Rectal smooth muscle tissue (tissue), 1 donor: Measurements from ENCODE around the gene TIPARP.
A peak's percentile ranks its signal among the peaks of the same experiment; 100 is the strongest.

Source experiments
- H3K27ac ChIP-seq: one replicate; pipeline ENCODE4 v1.7.0; 2013; ENCODE audit warnings: low read depth, low read length, inconsistent platforms
- H3K27me3 ChIP-seq: one replicate; pipeline ENCODE4 v1.7.0; 2013; ENCODE audit warnings: low read length; ENCODE audit not compliant: control insufficient read depth, insufficient read depth
- H3K36me3 ChIP-seq: one replicate; pipeline ENCODE4 v1.7.0; 2013; ENCODE audit warnings: low read length; ENCODE audit not compliant: control insufficient read depth, insufficient read depth
- H3K4me1 ChIP-seq: one replicate; pipeline ENCODE4 v1.7.0; 2013; ENCODE audit warnings: low read length; ENCODE audit not compliant: control insufficient read depth, insufficient read depth
- H3K4me3 ChIP-seq: one replicate; pipeline ENCODE4 v1.7.0; 2013; ENCODE audit warnings: low read length
- H3K9ac ChIP-seq: one replicate; pipeline ENCODE4 v1.7.0; 2013; ENCODE audit warnings: low read length

Gene TIPARP

DNA sequence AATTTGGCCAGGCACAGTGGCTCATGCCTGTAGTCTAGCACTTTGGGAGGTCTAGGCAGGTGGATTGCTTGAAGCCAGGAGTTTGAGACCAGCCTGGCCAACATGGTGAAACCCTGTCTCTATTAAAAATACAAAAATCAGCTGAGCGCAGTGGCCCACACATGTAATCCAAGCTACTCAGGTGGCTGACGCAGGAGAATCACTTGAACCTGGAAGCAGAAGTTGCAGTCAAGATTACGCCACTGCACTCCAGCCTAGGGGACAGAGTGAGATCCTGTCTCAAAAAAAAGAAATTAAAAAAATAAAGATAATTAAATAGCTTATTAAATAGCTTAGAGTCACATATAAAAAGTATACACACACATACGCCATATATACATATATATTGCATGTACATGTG is 3.7 kb upstream of the TIPARP start:
- Histone ChIP-seq H3K36me3 (no peaks in the 10 kb centered on the region), H3K27me3 (no peaks in the 10 kb centered on the region), H3K4me1 (no peaks in the 10 kb centered on the region), H3K27ac (no peak overlapping the region), H3K9ac (no peak overlapping the region), H3K4me3 (no peak overlapping the region)

DNA sequence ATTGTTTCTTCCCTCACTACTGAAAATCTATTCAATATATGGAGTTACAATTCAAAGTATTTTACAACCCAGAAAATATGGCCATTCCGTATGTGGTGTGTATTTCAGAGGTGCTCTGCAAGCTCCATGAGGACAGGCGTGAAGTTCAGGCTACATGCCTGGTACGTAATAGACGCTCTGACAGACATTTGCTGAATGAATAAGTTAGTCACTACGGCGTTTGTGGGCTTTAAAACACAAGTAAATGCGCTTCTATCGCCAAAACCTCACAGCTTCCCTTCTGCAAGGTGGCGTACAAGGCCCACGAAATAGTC is 701 bp upstream of the TIPARP start:
- H3K27me3 ChIP-seq: no peaks in the 10 kb centered on the region
- H3K36me3 ChIP-seq: no peaks in the 10 kb centered on the region
- H3K27ac ChIP-seq: peak overlapping the region; percentile 96
- peaks cover 5% of the 10 kb centered on the region for H3K4me1 ChIP-seq
- peak overlapping the region; percentile 90 for H3K4me3 ChIP-seq
- H3K9ac ChIP-seq: peak overlapping the region; percentile 61

DNA sequence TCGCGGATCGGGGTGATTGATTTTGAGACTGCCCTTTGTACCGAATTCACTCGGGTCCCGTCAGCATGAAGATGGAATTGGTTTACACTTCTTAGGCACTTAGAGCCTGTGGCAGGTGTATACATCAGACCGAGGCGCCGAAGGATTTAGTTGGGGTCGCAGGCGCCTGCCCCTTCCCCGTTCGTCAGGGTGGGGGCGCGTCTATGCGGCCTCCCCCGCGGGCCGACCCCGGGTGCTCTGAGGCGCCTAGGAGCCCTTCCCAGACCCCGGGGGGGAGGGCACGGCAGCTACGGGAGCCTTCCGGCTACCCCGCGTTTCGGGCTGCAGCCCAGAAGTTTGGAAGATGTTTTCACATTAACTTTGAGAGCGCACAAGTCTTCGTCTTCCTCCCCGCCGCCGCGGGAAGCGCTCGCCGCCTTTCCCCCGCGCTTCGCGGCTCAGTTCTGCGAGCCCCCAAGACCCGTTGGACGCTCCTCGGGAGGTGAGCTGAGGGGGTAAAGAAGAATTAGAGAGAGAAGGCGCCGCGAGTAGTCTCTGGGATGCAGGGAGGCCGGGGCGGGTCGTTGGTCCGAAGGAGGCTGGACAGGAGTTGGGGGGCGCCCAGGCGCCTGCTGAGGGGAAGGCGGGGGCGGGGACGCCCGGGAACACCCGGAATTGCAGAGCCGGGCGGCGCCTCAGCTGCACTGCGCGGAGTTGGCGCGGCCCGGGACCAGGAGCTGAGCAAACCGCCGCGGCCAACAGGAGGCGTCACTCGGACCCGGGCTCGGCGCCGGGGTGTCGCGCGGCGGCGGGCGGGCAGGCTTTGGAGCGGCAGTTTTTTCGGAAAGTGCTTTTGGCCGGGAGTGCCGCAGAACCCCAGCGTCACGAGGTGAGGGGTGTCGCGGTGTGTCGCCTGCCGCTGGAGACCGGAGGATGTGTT is 780 bp downstream of the TIPARP start:
- peak overlapping the region; percentile 96 for H3K27ac ChIP-seq
- H3K4me3 ChIP-seq: peak overlapping the region; percentile 90
- no peaks in the 10 kb centered on the region for H3K27me3 ChIP-seq
- no peaks in the 10 kb centered on the region for H3K36me3 ChIP-seq
- H3K9ac ChIP-seq: peak overlapping the region; percentile 81
- peaks cover 5% of the 10 kb centered on the region for H3K4me1 ChIP-seq

DNA sequence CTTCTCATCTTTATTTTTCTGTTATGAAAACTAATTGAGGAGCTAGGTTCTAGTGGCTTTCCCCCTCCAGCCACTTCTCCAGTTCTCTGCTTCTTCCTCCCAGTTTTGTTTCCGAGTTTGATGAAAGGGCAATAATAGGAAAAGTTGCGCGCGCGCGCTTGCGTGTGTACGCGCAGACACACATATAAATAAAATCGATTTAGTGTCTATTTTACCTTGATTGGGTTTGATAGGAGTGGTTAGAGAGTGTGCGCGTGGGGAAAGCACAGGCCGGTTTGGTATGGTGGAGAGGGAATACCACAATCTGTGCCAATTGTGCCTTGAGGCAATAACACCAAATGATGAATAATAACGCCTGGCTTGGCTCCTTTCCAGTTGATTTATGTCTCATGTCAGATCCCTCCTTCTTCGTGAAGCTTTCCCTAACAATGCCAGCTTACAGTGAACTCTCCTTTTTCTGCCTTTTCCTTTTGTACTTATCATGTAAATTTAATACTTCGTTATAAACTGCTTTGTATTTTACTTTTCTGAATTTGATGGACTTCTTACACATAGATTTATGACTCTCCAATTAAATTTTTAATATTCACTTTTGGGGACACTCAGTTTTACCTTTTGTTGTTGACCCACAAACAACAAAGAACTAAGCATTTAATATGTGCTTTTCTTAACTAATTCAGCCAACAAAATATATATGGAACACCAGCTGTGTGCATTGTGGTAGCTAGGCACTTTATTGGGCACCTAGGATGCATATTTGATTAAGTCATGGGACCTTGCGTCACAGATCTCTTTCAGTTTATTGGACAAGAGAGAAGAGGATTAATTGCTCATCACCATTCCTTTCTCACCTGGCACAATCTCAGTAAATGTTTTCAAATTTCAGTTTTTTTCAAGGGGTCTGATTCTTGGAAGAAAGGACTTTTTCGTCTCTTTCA is 1.7 kb downstream of the TIPARP start:
- Histone ChIP-seq H3K27ac (peak overlapping the region; percentile 96), H3K4me1 (peaks cover 13% of the 10 kb centered on the region)

DNA sequence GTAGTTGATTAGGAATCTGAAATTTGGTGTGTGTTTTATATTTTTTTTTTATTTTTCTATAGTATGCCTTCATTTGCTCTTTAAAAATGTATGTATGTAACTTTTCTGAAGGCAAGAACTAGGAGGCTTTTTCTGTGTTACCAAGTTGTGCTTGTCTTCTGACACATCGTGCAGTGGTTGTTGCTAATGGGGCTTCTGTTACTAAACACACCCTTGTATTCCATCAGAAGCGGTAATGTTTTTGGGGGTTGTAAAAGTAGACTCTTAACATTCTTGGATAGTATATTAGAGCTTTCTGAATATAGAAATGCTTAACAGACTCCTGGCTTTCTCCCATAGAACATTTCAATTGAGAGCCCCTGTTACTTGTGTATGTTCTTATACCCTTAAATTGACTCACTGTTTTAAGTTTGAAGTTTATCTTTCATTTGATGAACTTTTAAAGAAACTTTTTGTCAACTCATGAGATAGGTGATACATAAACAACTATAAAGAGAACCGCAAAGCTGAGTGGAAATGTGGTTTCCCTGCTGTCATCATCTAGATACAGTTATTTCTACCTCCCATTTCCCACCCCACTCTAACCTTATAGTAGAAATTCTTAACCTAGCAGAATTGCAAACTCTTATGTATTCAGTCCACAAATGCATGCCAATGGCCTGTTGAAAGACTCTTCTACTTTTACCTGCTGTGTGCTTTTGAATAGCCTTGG is 2.5 kb downstream of the TIPARP start:
- H3K27me3 ChIP-seq: no peaks in the 10 kb centered on the region
- H3K4me3 ChIP-seq: no peak overlapping the region
- H3K4me1 ChIP-seq: peaks cover 18% of the 10 kb centered on the region
- no peaks in the 10 kb centered on the region for H3K36me3 ChIP-seq
- no peak overlapping the region for H3K9ac ChIP-seq
- no peak overlapping the region for H3K27ac ChIP-seq

More for the DNA sequence above, 1.7 kb downstream of the TIPARP start:
- no peaks in the 10 kb centered on the region for H3K27me3 ChIP-seq
- no peaks in the 10 kb centered on the region for H3K36me3 ChIP-seq
- H3K4me3 ChIP-seq: peak overlapping the region; percentile 90
- peak overlapping the region; percentile 81 for H3K9ac ChIP-seq

DNA sequence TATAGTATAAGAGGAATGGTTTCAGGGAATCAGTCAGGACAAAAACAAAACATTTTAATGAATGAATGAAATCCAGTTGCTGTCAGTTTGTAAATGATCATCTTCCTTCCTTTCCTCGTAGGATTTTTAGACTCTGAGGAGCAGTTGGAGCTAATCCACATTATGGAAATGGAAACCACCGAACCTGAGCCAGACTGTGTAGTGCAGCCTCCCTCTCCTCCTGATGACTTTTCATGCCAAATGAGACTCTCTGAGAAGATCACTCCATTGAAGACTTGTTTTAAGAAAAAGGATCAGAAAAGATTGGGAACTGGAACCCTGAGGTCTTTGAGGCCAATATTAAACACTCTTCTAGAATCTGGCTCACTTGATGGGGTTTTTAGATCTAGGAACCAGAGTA is 3.1 kb downstream of the TIPARP start:
- H3K9ac ChIP-seq: no peak overlapping the region
- H3K4me3 ChIP-seq: no peak overlapping the region
- no peaks in the 10 kb centered on the region for H3K36me3 ChIP-seq
- H3K27me3 ChIP-seq: no peaks in the 10 kb centered on the region
- H3K27ac ChIP-seq: no peak overlapping the region
- H3K4me1 ChIP-seq: peaks cover 24% of the 10 kb centered on the region

DNA sequence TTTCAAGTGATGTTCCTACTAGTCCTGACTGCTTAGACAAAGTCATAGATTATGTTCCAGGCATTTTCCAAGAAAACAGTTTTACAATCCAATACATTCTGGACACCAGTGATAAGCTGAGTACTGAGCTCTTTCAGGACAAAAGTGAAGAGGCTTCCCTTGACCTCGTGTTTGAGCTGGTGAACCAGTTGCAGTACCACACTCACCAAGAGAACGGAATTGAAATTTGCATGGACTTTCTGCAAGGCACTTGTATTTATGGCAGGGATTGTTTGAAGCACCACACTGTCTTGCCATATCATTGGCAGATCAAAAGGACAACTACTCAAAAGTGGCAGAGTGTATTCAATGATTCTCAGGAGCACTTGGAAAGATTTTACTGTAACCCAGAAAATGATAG is 3.8 kb downstream of the TIPARP start:
- no peaks in the 10 kb centered on the region for H3K36me3 ChIP-seq
- no peaks in the 10 kb centered on the region for H3K27me3 ChIP-seq
- H3K4me1 ChIP-seq: peaks cover 28% of the 10 kb centered on the region
- no peak overlapping the region for H3K27ac ChIP-seq
- no peak overlapping the region for H3K9ac ChIP-seq
- no peak overlapping the region for H3K4me3 ChIP-seq

DNA sequence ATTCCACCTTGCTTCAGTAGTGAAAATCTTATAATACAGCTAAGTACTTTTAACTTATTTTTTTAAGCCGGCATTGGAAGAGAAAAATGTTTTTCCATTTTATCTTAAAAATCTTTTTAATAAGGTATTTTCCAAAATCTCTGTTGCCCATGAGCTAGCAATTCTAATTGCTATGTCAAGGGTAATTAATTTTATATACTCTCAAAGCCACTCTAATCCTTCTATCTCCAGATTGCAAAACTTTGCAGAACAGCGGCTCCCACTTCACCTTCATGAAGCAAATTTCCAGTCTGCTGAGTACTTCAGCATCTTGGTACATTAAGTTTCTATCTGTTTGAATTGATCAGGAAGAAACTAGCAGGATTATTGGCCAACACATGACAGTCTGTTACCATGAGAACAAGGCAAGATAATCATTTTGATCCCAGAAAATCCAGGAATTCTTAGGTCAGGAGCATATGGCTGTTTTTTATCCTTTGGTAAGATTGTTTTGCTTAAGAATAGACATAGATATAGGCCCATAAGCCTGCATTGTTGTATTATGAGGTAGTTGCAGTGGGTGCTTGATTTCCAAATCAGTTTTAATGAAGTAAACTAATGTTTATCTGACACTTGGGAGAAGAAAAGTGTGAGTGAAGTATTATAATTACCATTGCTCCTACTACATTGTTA is 6.0 kb downstream of the TIPARP start:
- Histone ChIP-seq H3K27ac (peak overlapping the region; percentile 11), H3K9ac (no peak overlapping the region), H3K4me1 (peaks cover 32% of the 10 kb centered on the region), H3K4me3 (no peak overlapping the region), H3K36me3 (no peaks in the 10 kb centered on the region), H3K27me3 (no peaks in the 10 kb centered on the region)

DNA sequence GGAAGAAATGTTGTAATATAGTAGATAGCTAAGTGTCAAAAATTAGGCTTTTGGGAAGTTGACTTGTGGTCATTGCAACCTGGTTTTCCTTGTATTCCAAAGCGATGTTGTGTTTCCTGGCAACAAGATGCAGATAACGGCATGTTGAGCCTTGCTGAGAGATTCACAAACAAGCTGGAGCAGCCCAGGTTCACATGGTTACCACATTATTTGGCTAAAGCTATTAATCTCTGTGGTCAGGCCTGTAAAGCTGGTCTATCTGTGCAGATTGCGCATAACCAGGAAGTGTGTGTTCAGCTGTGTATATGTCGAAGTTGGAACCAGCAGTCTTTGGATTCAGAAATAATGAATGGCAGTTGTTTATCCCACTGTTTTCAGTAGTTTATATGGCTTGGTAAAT is 6.6 kb downstream of the TIPARP start:
- Histone ChIP-seq H3K36me3 (no peaks in the 10 kb centered on the region), H3K9ac (no peak overlapping the region), H3K27ac (peak overlapping the region; percentile 11), H3K27me3 (no peaks in the 10 kb centered on the region), H3K4me1 (peaks cover 37% of the 10 kb centered on the region), H3K4me3 (no peak overlapping the region)

DNA sequence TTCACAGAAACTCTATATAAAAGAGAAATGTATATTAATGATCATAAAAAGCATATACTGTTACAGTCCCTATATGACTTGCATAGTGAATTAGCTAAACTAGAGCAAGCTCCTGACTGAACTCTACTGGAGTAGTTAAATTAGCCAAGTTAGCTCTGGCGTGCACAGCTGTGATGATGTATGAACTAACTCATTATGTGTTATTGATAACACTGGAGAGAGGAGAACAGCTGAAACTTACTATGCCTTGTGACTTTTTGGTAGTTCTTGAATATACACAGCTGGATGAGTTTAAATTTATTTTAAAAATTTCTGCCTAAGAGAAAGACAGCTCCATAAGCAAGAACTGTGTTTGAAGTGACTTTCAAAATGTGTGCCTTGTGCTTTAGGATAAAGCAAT is 8.1 kb downstream of the TIPARP start:
- Histone ChIP-seq H3K4me1 (peaks cover 34% of the 10 kb centered on the region), H3K36me3 (no peaks in the 10 kb centered on the region), H3K27me3 (no peaks in the 10 kb centered on the region), H3K27ac (no peak overlapping the region), H3K4me3 (no peak overlapping the region), H3K9ac (no peak overlapping the region)

DNA sequence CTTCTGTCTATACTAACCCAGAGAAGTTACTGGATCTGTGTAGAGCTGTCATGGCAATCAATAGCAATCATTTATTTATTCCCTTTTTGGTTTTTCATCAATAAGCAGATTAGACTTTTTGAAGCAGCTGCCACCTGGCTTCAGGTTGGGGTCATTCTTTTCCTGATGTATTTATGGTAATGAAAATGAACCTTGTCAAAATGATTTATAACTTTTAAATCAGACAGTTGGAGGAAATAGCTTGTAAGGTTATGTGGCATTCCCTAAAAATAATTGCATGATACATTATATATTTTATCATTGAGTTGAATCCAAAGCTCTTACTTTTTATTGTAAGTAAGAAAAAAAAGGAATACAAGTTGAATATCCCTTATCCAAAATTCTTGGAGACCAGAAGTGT is 8.6 kb downstream of the TIPARP start:
- no peak overlapping the region for H3K4me3 ChIP-seq
- no peak overlapping the region for H3K27ac ChIP-seq
- H3K9ac ChIP-seq: no peak overlapping the region
- no peaks in the 10 kb centered on the region for H3K36me3 ChIP-seq
- H3K4me1 ChIP-seq: peaks cover 34% of the 10 kb centered on the region
- H3K27me3 ChIP-seq: no peaks in the 10 kb centered on the region

DNA sequence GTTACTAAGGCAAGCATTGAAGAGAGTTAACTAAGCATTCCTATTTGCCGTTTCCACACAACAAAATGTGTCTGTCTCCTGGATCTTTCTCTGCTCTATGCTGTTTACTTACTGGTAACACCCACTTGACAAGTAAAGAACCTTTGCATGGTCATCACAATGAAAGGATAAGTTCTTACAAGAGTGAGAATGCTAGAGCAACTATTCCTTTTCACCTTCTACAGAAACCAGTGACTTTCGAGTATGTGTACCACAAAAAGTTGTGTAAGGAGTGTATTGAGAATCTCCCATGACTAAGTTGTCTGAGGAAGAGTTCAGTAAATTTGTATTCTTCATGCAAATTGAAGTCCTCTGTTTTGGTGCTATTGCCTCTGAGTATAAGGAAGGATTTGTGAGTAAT is 10.8 kb downstream of the TIPARP start:
- Histone ChIP-seq H3K4me1 (peaks cover 45% of the 10 kb centered on the region), H3K36me3 (peaks cover 2% of the 10 kb centered on the region), H3K27me3 (no peaks in the 10 kb centered on the region), H3K9ac (no peak overlapping the region), H3K27ac (no peak overlapping the region), H3K4me3 (no peak overlapping the region)
